Measurements from ENCODE around the gene HLA-DMA. TPM values are rescaled to one million over a fixed set of nuclear protein-coding genes. Genes with fewer than 3 reads are reported as not detected.
A peak's percentile ranks its signal among the peaks of the same experiment; 100 is the strongest.

Gene HLA-DMA
- total RNA-seq, 1 experiment from 2014 or later = 15.8 TPM

- DNase-seq (ENCODE audit: low spot score) = no peak
- in situ Hi-C loops (cut with HindIII; ENCODE audit: low sequenced_read_pairs) = no loop called here
Measured at GRCh38 chr6:32976334-32977069, 23.6 kb upstream of the HLA-DMA start.

- in situ Hi-C loops (cut with HindIII; ENCODE audit: low sequenced_read_pairs) = no loop called here
Measured at GRCh38 chr6:32975886-32976285, 23.0 kb upstream of the HLA-DMA start.

DNA sequence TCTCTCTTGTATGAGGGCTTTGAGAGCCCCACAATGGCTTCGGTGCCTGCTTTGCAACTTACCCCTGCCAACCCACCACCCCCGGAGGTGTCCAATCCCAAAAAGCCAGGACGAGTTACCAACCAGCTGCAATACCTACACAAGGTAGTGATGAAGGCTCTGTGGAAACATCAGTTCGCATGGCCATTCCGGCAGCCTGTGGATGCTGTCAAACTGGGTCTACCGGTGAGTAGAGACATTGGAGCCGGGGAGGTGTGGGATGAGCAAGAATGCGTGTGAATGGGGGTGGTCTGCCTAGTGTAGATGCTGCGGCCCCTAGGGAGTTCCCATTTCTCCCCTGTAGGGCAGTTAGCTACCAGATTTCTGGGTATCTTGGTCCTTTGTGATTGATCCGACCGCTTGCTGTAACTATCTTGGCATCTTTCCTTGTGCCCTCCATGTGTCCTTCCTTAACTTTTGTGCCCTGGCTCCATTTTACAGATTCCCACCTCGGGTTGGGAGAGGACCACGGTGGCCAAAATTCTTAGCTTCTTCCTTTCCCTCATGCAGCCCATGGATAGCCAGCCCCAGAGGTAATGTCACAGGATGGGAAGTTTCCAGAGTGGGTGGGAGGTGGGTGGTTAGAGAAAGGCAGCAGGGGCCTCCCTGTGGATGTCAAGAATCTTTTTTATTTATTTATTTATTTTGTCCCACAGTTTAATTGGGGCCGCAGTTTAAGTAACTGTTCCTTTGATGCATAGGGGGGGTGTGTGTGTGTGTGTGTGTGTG is 21.8 kb upstream of the HLA-DMA start:
- DNase-seq (ENCODE audit: low spot score) = no peak
- in situ Hi-C loops (cut with HindIII; ENCODE audit: low sequenced_read_pairs) = no loop called here

More at GRCh38 chr6:32975886-32976285, 23.0 kb upstream of the HLA-DMA start:
- no peak for DNase-seq (ENCODE audit: low spot score)

- in situ Hi-C loops (cut with HindIII; ENCODE audit: low sequenced_read_pairs) = no loop called here
- DNase-seq (ENCODE audit: low spot score) = peak; percentile 31
Measured at GRCh38 chr6:32974016-32974333, 21.1 kb upstream of the HLA-DMA start.

- in situ Hi-C loops (cut with HindIII; ENCODE audit: low sequenced_read_pairs) = no loop called here
Measured at GRCh38 chr6:32973144-32974015, 20.5 kb upstream of the HLA-DMA start.

GRCh38 chr6:32972353-32973143 is 19.7 kb upstream of the HLA-DMA start:
- peak; percentile 27 for DNase-seq (ENCODE audit: low spot score)
- in situ Hi-C loops (cut with HindIII; ENCODE audit: low sequenced_read_pairs) = no loop called here

More at GRCh38 chr6:32973144-32974015, 20.5 kb upstream of the HLA-DMA start:
- DNase-seq (ENCODE audit: low spot score) = peak; percentile 57

DNA sequence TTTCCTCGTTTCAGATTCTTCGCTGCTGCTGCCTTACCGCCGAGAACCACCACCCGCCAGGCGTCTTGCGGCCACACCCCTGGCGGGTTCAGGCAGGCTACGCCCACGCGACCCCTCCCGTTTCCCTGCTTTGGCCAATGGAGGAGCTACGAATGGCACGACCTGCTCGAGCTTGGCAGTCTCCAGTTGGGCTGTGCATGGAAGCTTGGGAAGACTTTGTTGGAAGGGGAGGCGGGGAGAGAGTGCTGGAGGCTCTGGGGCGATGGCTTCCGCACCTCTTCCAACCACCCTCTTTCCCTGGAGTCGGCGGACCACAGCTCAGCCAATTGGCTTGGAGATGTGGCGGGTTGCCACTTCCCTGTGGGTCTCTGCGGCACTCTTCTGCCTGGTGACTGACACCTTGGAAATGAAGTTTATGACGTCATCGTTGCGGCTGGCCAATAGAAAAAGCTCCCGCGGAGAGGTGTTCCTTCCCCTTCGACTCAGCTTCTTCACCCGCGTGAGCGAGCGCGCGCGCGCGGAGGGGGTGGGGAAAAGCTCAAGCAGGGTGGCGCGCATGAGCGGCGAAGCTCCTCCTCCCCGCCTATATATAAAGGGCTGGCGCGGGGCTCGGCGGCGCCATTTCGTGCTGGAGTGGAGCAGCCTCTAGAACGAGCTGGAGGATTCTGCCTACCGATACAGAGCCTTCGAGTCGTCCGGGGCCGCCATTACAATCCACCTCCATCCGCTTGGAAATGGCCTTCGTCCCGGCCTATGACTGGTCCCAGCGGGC is 18.9 kb upstream of the HLA-DMA start:
- in situ Hi-C loops (cut with HindIII; ENCODE audit: low sequenced_read_pairs) = no loop called here
- DNase-seq (ENCODE audit: low spot score) = peak; percentile 100

DNA sequence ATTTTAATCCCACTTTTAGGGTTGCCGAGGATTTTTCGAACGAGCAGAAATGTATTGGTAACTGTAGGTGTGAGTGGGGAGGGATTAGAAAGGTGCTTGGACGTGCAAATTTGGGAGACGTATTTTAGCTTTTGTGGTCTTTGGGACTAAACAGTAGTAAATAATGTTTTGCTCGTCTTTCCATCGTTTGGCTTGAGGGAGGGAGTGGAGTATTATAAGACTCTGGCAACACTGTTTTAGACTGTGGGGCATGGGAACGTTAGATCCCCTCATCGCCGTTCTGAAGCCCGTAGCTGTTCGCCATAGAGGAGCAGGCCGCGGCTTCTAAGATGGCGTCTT is 18.3 kb upstream of the HLA-DMA start:
- in situ Hi-C loops (cut with HindIII; ENCODE audit: low sequenced_read_pairs) = no loop called here

GRCh38 chr6:32970413-32971241 is 17.7 kb upstream of the HLA-DMA start:
- in situ Hi-C loops (cut with HindIII; ENCODE audit: low sequenced_read_pairs) = no loop called here

More for the DNA sequence above, 18.3 kb upstream of the HLA-DMA start:
- DNase-seq (ENCODE audit: low spot score) = no peak

GRCh38 chr6:32969685-32970412 is 17.0 kb upstream of the HLA-DMA start:
- in situ Hi-C loops (cut with HindIII; ENCODE audit: low sequenced_read_pairs) = no loop called here
- peak; percentile 82 for DNase-seq (ENCODE audit: low spot score)

More at GRCh38 chr6:32970413-32971241, 17.7 kb upstream of the HLA-DMA start:
- peak; percentile 82 for DNase-seq (ENCODE audit: low spot score)

DNA sequence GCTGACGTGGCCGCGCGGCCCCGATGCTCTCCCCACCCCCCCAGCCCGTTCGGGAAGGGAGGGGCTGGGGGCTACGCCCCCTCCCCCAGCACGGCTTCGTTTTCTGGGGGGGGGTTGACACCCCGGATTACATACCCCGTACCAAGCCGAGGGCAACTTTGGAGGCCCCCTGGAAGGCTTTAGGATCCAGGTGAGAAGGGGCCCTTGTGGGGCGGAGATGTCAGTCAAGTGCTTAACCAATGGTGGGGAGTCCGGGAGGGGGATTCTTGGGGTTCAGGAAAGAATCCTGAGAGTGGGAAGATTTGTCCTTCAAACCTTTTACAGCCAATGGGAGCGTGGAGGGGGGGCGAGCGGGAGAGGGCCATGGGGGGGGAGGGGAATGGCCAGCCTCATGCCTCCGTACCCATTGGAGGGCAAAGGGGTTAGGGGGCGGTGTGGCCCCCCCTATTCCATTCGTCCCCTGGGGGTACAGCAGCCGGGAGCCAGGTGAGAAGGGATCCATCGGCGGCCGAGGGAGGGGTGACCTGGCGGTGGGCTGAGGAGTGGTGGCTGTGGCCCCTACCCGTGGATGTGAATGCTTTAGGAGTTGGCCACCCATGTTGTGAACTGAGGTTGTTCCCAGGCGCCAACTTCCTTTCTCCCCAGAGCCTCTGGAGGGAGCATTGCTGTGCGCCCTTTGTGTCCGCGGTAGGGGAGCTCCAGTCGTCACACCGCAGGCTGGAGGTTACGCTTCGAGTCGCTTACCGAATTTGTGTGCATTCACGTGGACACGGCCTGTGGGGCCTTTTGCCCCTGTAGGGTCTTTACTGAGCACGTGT is 16.2 kb upstream of the HLA-DMA start:
- DNase-seq (ENCODE audit: low spot score) = peak; percentile 77
- in situ Hi-C loops (cut with HindIII; ENCODE audit: low sequenced_read_pairs) = no loop called here

- in situ Hi-C loops (cut with HindIII; ENCODE audit: low sequenced_read_pairs) = no loop called here
- DNase-seq (ENCODE audit: low spot score) = peak; percentile 97
Measured at GRCh38 chr6:32968093-32968866, 15.4 kb upstream of the HLA-DMA start, which contains the start of gene BRD2. Gene BRD2 (plus strand): TSS chr6:32968594. CDS start chr6:32972899, 4,305 bp downstream.

DNA sequence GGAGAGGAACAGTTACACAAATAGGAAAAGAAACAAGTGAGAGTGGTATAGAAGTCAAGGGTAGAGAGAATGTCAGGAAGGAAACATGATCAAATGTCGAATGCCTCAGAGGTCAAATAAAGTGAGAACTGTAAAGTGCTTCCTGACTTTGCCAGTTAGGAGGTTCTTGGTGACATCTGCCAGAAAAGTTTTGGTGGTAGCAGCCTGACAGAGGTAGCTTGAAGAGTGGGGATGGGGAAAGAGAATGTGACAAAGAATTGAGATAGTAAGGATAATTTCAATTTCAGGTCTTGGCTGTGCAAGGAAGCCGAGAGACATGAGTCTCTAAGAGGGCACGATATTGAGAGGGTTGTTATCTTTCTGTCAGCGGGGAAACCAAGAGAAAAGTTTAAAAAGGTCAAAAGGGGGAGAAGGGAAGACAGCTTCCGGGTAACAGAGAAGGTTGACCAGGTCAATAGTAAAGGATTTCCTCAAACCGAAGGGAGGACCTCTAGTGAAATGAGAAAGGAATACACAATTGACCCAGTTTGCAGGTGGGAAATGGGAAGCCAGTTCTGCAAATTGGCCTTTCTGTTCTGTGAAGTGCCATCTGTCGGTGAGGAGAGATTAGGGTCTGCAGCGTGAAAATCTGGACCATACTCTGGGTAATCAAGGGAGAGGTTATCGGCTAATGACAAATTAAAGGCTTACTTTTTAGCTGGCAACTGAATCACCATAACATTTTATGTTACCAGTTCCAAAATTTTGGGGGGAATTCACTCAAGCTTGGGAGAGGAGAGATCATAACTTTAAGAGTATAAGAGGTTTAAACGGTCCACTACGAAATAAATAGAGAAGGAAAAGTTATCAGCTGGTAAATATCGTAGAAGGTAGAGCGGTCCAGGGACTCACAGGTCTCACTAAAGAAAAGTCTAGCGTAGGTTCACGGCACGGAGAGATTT is 14.5 kb upstream of the HLA-DMA start:
- DNase-seq (ENCODE audit: low spot score) = peak; percentile 93
- in situ Hi-C loops (cut with HindIII; ENCODE audit: low sequenced_read_pairs) = no loop called here

DNA sequence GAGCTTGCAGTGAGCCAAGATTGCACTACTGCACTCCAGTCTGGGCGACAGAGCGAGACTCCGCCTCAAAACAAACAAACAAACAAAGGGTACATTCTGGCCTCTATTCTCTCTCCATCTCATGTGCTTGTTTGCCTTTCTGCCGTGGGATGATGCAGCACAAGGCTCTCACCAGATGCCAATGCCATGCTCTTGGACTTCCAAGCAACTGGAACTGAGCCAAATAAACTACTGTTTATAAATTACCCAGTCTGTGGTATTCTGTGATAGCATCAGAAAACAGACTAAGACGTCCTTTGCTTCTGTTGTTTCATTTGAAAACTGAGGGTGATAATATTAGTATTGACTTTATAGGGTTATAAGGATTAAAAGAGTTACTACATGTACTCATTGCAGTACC is 11.9 kb upstream of the HLA-DMA start:
- in situ Hi-C loops (cut with HindIII; ENCODE audit: low sequenced_read_pairs) = no loop called here
- no peak for DNase-seq (ENCODE audit: low spot score)

All from G401 (cell line).